Astrocyte (in vitro differentiated cells and primary cell): ENCODE measurements around the gene HSD17B13.

ENCODE experiments used
- CTCF ChIP-seq: IDR thresholded peaks from 2 replicates; pipeline ENCODE4 v1.5.1; 2011; ENCODE audit warnings: low read depth, mild to moderate bottlenecking, inconsistent platforms, low read length, moderate library complexity; ENCODE audit not compliant: insufficient read depth
- EZH2 ChIP-seq: IDR thresholded peaks from 2 replicates; pipeline ENCODE4 v1.6.1; 2012; ENCODE audit warnings: mild to moderate bottlenecking, low read length, inconsistent platforms; ENCODE audit not compliant: insufficient read depth

GRCh38 chr4:87333267-87333666 lies 10.6 kb upstream of the HSD17B13 start:
- TF ChIP-seq CTCF (no peak), EZH2 (no peak)
